ENCODE measurements around the gene SEMA6B. TPM values are rescaled to one million over a fixed set of nuclear protein-coding genes. Genes with fewer than 3 reads are reported as not detected.

Gene SEMA6B
- total and polyA plus RNA-seq, 2 donors (not counting 3 experiments of a cell fraction or from before 2014, with no cell fraction given), result 97.8 to 176 TPM

- no peak for TF ChIP-seq GATA2 (IDR thresholded peaks at IDR 0.05; ENCODE audit: insufficient read depth, insufficient read length, low read depth, low read length)
- TF ChIP-seq MYC (IDR thresholded peaks at IDR 0.05; ENCODE audit: low read depth, low read length), result no peak
- H3K9ac ChIP-seq (replicated peaks; ENCODE audit: extremely low read depth, insufficient read depth, low read length), result no peak overlapping the region
- H3K27ac ChIP-seq (ENCODE audit: insufficient read depth, low read depth, low read length), result no peak overlapping the region
- H3K36me3 ChIP-seq (ENCODE audit: control insufficient read depth in 2 of 2, extremely low read depth in 1 of 2, insufficient read depth in 2 of 2, low read length in 2 of 2), result no peaks in the 10 kb centered on the region
- dilution Hi-C loops (cut with MboI; ENCODE audit: extremely low pct_ligation_motif_present, low sequenced_read_pairs) (no loop called here), intact Hi-C loops (cut with micrococcal nuclease) (no loop called here)
- H3K27me3 ChIP-seq (ENCODE audit: control insufficient read depth in 2 of 2, insufficient read depth in 2 of 2, low read length in 2 of 2), result no peaks in the 10 kb centered on the region
- CTCF ChIA-PET, result no interaction called here
- H3K9me3 ChIP-seq (replicated peaks; ENCODE audit: control insufficient read depth, insufficient read depth, low read length), result no peaks in the 10 kb centered on the region
- H2AFZ ChIP-seq (ENCODE audit: low read depth, low read length), result no peak overlapping the region
- H3K4me1 ChIP-seq (ENCODE audit: control insufficient read depth, extremely low read depth, insufficient read depth, low read length), result no peaks in the 10 kb centered on the region
- no peaks in the 10 kb centered on the region for H4K20me1 ChIP-seq (replicated peaks; ENCODE audit: control insufficient read depth, extremely low read depth, insufficient read depth, low read length)
- H3K79me2 ChIP-seq (ENCODE audit: control insufficient read depth, insufficient read depth, low read length), result no peaks in the 10 kb centered on the region
- no peak overlapping the region for H3K4me3 ChIP-seq (replicated peaks in 1 of 3; ENCODE audit: insufficient read depth in 1 of 3, low read depth in 1 of 3, low read length in 3 of 3)
- FAIRE-seq (no peak), DNase-seq (ENCODE audit: low read depth, low spot score) (no peak)
- H3K4me2 ChIP-seq (ENCODE audit: insufficient read depth, low read length), result no peak overlapping the region
- POLR2A ChIA-PET, result no interaction called here
- no peaks in the 10 kb centered on the region for H3K9me1 ChIP-seq (replicated peaks; ENCODE audit: control insufficient read depth, extremely low read depth, insufficient read depth, low read length)
- no TSS peak for BruUV-seq (replicated peaks)
Observed at GRCh38 chr19:4519521-4520277, 39.8 kb downstream of the SEMA6B start.

- dilution Hi-C loops (cut with MboI; ENCODE audit: extremely low pct_ligation_motif_present, low sequenced_read_pairs), result no loop called here
- FAIRE-seq (no peak), DNase-seq (ENCODE audit: low read depth, low spot score) (no peak)
- TF ChIP-seq CTCF (IDR thresholded peaks at IDR 0.05; ENCODE audit: extremely low read depth in 1 of 2, insufficient read depth in 1 of 2, low read depth in 1 of 2, low read length in 2 of 2) (no peak), GATA2 (IDR thresholded peaks at IDR 0.05; ENCODE audit: insufficient read depth, insufficient read length, low read depth, low read length) (no peak), MAX (IDR thresholded peaks at IDR 0.05; ENCODE audit: insufficient read depth, insufficient read length) (no peak), POLR2A (IDR thresholded peaks at IDR 0.05; ENCODE audit: low read depth, low read length) (no peak), FOS (IDR thresholded peaks at IDR 0.05; ENCODE audit: borderline replicate concordance, insufficient read depth, low read length) (no peak), MYC (IDR thresholded peaks at IDR 0.05; ENCODE audit: low read depth, low read length) (no peak), EZH2 (IDR thresholded peaks at IDR 0.05; ENCODE audit: borderline replicate concordance, low read depth, low read length, severe bottlenecking) (no peak), POLR2AphosphoS5 (IDR thresholded peaks at IDR 0.05; ENCODE audit: insufficient read depth, low read depth, low read length) (no peak)
- Histone ChIP-seq H3K4me2 (ENCODE audit: insufficient read depth, low read length) (no peak overlapping the region), H2AFZ (ENCODE audit: low read depth, low read length) (no peak overlapping the region), H3K4me3 (replicated peaks in 1 of 3; ENCODE audit: insufficient read depth in 1 of 3, low read depth in 1 of 3, low read length in 3 of 3) (no peak overlapping the region), H3K27ac (ENCODE audit: insufficient read depth, low read depth, low read length) (no peak overlapping the region), H3K9ac (replicated peaks; ENCODE audit: extremely low read depth, insufficient read depth, low read length) (no peak overlapping the region), H3K4me1 (ENCODE audit: control insufficient read depth, extremely low read depth, insufficient read depth, low read length) (no peaks in the 10 kb centered on the region), H4K20me1 (replicated peaks; ENCODE audit: control insufficient read depth, extremely low read depth, insufficient read depth, low read length) (no peaks in the 10 kb centered on the region), H3K79me2 (ENCODE audit: control insufficient read depth, insufficient read depth, low read length) (no peaks in the 10 kb centered on the region), H3K36me3 (ENCODE audit: control insufficient read depth in 2 of 2, extremely low read depth in 1 of 2, insufficient read depth in 2 of 2, low read length in 2 of 2) (no peaks in the 10 kb centered on the region), H3K27me3 (ENCODE audit: control insufficient read depth in 2 of 2, insufficient read depth in 2 of 2, low read length in 2 of 2) (no peaks in the 10 kb centered on the region), H3K9me3 (replicated peaks; ENCODE audit: control insufficient read depth, insufficient read depth, low read length) (no peaks in the 10 kb centered on the region), H3K9me1 (replicated peaks; ENCODE audit: control insufficient read depth, extremely low read depth, insufficient read depth, low read length) (no peaks in the 10 kb centered on the region)
- POLR2A ChIA-PET, result no interaction called here
- CTCF ChIA-PET, result interaction anchor here (1.7 kb wide), 1 partner anchor 9 kb away, joined by 6 read pairs; no protein-coding TSS in a partner anchor
- no TSS peak for BruUV-seq (replicated peaks)
- intact Hi-C loops (cut with micrococcal nuclease), result no loop called here
Observed at GRCh38 chr19:4519172-4519496, 40.4 kb downstream of the SEMA6B start.

Data from endothelial cell of umbilical vein (primary cell).